Left ventricle myocardium superior (tissue), 1 donor: ENCODE data around the gene ANKLE1. TPM values are rescaled to one million over a fixed set of nuclear protein-coding genes. Genes with fewer than 3 reads are reported as not detected.
"Not testable (repeated sequence)": the region's sequence is repeated elsewhere in the genome, so short reads cannot be mapped to it uniquely, and the experiment has no call there.

Experiments
- ATAC-seq: fragments of 200-7000 bp; cut with Tn5 transposase; one replicate; pipeline ENCODE4 v1.9.1; 2020; ENCODE audit warnings: mild to moderate bottlenecking, moderate library complexity
- DNase-seq: peaks from one replicate; pipeline ENCODE4 v3.0.0-alpha.2; 2020
- intact Hi-C: fragments of 100-400 bp; cut with micrococcal nuclease; formaldehyde crosslinking; loops from one replicate; pipeline ENCODE4 v1.11.0; 2022
- total RNA-seq: library from RNA; stranded (reverse); fragmentation: NEBNext Ultra II Directional; extraction: Animal tissue kit (Norgen Biotek cat#: 25700); gene quantifications from one replicate; pipeline ENCODE4 v1.2.1, GENCODE V29; 2021
- donor health status: DM: no; HTN: yes; CAD: no; lungs with severe emphysema.

Gene ANKLE1
- total RNA-seq, 1 donor from 2014 or later: 0.12 TPM

GRCh38 chr19:17274892-17275291, 6.8 kb upstream of the ANKLE1 start:
- intact Hi-C loops, DNase-seq, ATAC-seq: not testable (repeated sequence)

GRCh38 chr19:17275441-17276175, 6.1 kb upstream of the ANKLE1 start:
- DNase-seq (no peak), ATAC-seq (no peak)
- intact Hi-C loops: no loop called here

GRCh38 chr19:17279436-17279835, 2.3 kb upstream of the ANKLE1 start:
- no peak for ATAC-seq
- DNase-seq: no peak
- intact Hi-C loops: no loop called here

- ATAC-seq (peak; percentile 97), DNase-seq (peak; percentile 91)
- intact Hi-C loops: no loop called here
These were observed 906 bp downstream of the ANKLE1 start for GRCh38 chr19:17282488-17283125.

- ATAC-seq: no peak
- no peak for DNase-seq
- intact Hi-C loops: no loop called here
These were observed 1.8 kb downstream of the ANKLE1 start for GRCh38 chr19:17283504-17283996.

GRCh38 chr19:17285415-17286135, 3.9 kb downstream of the ANKLE1 start:
- ATAC-seq (no peak), DNase-seq (no peak)
- intact Hi-C loops: loop anchor here (5.0 kb wide), 1 partner anchor 218 kb away; no protein-coding TSS in a partner anchor

- intact Hi-C loops: loop anchor here (5.0 kb wide), 1 partner anchor 219 kb away; no protein-coding TSS in a partner anchor
- ATAC-seq (no peak), DNase-seq (no peak)
These were observed 4.6 kb downstream of the ANKLE1 start for GRCh38 chr19:17286263-17286662.

- intact Hi-C loops: loop anchor here (5.0 kb wide), 1 partner anchor 219 kb away; no protein-coding TSS in a partner anchor
- no peak for ATAC-seq
- DNase-seq: no peak
These were observed 5.1 kb downstream of the ANKLE1 start for GRCh38 chr19:17286752-17287151.

- DNase-seq: peak; percentile 84
- ATAC-seq: peak; percentile 49
- intact Hi-C loops: loop anchor here (5.0 kb wide), 1 partner anchor 222 kb away; no protein-coding TSS in a partner anchor
These were observed 7.8 kb downstream of the ANKLE1 start for GRCh38 chr19:17289489-17289888.

- peak; percentile 93 for ATAC-seq
- intact Hi-C loops: no loop called here
- DNase-seq: peak; percentile 84
These were observed 10.8 kb downstream of the ANKLE1 start for GRCh38 chr19:17292301-17293074.

GRCh38 chr19:17293605-17294004, 11.9 kb downstream of the ANKLE1 start:
- intact Hi-C loops: no loop called here
- ATAC-seq (no peak), DNase-seq (no peak)

- intact Hi-C loops: no loop called here
- no peak for ATAC-seq
- DNase-seq: peak; percentile 60
These were observed 12.6 kb downstream of the ANKLE1 start for GRCh38 chr19:17294051-17294891.

- intact Hi-C loops, DNase-seq, ATAC-seq: not testable (repeated sequence)
These were observed 13.8 kb downstream of the ANKLE1 start for GRCh38 chr19:17295551-17295950.

- intact Hi-C loops: no loop called here
- DNase-seq (no peak), ATAC-seq (no peak)
These were observed 14.6 kb downstream of the ANKLE1 start for GRCh38 chr19:17296273-17296672.

GRCh38 chr19:17296976-17297375, 15.3 kb downstream of the ANKLE1 start:
- ATAC-seq (no peak), DNase-seq (no peak)
- intact Hi-C loops: no loop called here

- ATAC-seq (no peak), DNase-seq (peak; percentile 37)
- intact Hi-C loops: no loop called here
These were observed 19.4 kb downstream of the ANKLE1 start for GRCh38 chr19:17300992-17301619.

GRCh38 chr19:17302391-17303166, 20.9 kb downstream of the ANKLE1 start:
- intact Hi-C loops: no loop called here
- ATAC-seq (no peak), DNase-seq (peak; percentile 50)
